NCI-H146 treated with DMSO at 0.1 percent for 48 hours (cell line): ENCODE data around the gene GALT.

Experiments used
- DNase-seq: peaks from one replicate; lab custom pipeline; 2025; ENCODE audit not compliant: unreplicated experiment; lab: John Stamatoyannopoulos, UW

GALT gene

GRCh38 chr9:34675869-34676268 is 29.4 kb downstream of the GALT start:
- DNase-seq = no peak

- no peak for DNase-seq
Measured at GRCh38 chr9:34684145-34684544, 37.7 kb downstream of the GALT start.

GRCh38 chr9:34684816-34685215 is 38.3 kb downstream of the GALT start:
- no peak for DNase-seq

GRCh38 chr9:34685591-34685990 is 39.1 kb downstream of the GALT start:
- DNase-seq = no peak

- no peak for DNase-seq
Measured at GRCh38 chr9:34686231-34686630, 39.8 kb downstream of the GALT start.

GRCh38 chr9:34686732-34687131 is 40.3 kb downstream of the GALT start:
- DNase-seq = no peak

GRCh38 chr9:34687276-34688030 is 41.0 kb downstream of the GALT start:
- no peak for DNase-seq

- DNase-seq = no peak
Measured at GRCh38 chr9:34688329-34689115, 42.0 kb downstream of the GALT start.

GRCh38 chr9:34689116-34689470 is 42.6 kb downstream of the GALT start:
- DNase-seq = peak; percentile 71

GRCh38 chr9:34689512-34689911 is 43.0 kb downstream of the GALT start:
- DNase-seq = peak; percentile 71

GRCh38 chr9:34690983-34691935 is 44.8 kb downstream of the GALT start, which contains the start of gene CCL19:
TSS of gene CCL19 (minus strand) at chr9:34691276. CDS start at chr9:34691139, 137 bp downstream.
- no peak for DNase-seq

- DNase-seq = no peak
Measured at GRCh38 chr9:34691936-34692315, 45.5 kb downstream of the GALT start.

- no peak for DNase-seq
Measured at GRCh38 chr9:34693560-34693959, 47.1 kb downstream of the GALT start.

- no peak for DNase-seq
Measured at GRCh38 chr9:34694811-34695210, 48.3 kb downstream of the GALT start.
